Kasumi-1 (cell line): ENCODE data around the gene PARVA.

Source experiments
- DNase-seq, 2 experiments: peaks; one replicate each; lab custom pipeline; 2025; lab: John Stamatoyannopoulos, UW

Gene PARVA

GRCh38 chr11:12456651-12457579, 79.5 kb downstream of the PARVA start:
- no peak for DNase-seq

DNA sequence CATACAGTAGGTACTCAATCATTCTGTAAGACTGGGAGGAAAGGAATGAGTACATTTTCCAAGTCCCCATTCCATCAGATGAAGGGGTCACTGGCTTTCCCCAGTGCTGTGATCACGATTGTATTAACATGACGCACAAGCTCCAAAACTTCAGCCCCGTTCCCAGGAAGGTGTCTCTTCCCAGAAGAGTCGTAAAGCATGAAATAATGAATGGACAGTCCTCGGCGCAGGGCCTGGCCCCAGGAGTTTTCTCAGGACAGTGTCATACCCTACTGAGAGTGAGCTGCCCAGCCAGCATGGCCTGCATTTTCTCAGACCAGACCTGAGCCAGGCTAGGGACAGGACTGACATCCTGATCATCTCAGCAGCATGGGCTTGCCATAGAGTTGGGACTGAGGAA, 80.7 kb downstream of the PARVA start:
- no peak for DNase-seq

DNA sequence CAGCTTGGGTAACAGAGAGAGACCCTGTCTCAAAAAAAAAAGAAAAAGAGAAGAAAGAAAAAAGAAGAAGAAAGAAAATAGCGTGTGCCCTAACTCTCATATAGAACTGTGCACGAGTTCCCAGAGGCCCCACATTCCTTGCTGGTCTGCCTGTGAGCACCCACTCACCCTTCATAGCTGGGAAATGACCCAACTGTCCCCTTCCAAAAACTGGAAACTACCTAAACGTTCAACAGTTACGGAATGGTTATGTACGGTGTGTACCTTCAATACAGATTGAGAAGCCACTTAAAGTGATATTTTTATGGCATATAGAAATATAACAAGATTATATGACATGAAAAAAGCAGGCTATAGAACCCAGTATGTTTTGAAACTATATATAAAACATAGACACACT, 82.0 kb downstream of the PARVA start:
- no peak for DNase-seq

DNA sequence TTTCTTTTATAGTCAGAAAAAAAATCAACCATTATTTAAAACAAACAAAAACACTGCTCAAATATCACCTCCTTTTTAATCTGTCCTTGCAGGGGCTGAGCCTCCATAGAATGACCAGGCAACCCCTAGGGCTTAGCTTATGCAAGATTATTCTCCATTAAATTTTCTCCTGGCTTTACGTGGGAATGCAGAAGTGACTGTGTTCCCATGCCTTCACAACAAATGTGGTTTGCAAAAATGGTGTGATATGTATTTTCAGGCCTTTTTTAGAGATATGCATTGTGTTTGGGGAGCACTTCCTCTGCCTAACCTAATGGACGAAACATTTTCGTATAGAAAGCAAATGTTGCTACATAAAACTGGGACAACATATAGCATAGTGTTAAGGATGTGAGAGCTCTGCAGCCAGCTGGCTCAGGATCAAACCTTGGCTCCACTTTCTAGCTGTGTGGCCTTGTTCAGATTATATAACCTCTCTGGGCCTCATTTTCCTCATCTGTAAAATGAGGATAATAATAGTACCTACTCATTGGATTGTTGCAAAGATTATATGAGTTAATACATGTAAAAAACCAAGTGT, 82.6 kb downstream of the PARVA start:
- no peak for DNase-seq

- DNase-seq = no peak
Measured at GRCh38 chr11:12460466-12460865, 83.1 kb downstream of the PARVA start.

DNA sequence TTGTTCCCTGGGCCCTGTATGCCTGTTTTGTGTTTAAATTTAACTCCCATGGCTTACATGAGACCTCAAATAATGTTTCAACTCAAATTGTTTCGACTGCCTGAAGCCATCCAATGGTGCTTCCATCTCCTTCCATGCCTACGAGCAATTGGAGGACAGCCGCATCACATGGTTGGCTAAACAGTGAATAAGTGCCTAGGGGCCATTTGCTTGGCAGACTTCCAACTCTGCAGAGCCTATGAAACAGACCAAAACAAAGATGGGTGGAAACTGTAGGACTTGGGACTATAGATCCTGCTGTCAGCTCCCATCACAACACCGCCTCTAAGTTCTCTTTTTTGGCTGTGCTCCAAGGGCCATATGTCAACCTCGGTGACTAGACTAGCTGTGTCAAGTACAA, 84.1 kb downstream of the PARVA start:
- no peak for DNase-seq

- DNase-seq = no peak
Measured at GRCh38 chr11:12464303-12464702, 86.9 kb downstream of the PARVA start.

- no peak for DNase-seq
Measured at GRCh38 chr11:12465332-12465731, 88.0 kb downstream of the PARVA start.

DNA sequence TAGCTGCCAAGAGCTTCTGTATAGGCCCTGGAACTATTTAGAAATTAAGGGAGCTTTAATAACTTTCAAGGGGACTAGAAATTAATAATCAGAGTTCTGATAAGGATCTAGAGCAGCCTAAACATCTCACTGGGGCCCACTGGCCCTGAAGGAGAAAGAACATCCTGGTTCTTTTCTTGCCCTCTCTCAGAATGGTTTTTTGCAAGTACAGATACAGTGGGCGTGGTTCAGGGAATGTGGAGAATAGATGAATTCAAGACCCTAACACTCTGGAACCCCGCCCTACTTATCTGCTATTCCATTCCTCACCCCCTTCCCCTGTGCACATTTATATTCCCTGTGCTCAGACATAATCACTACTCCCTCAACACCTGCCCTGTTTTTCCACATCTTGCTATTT, 90.2 kb downstream of the PARVA start:
- no peak for DNase-seq

GRCh38 chr11:12469451-12469850, 92.1 kb downstream of the PARVA start:
- no peak for DNase-seq

- no peak for DNase-seq
Measured at GRCh38 chr11:12470236-12470635, 92.9 kb downstream of the PARVA start.

- no peak for DNase-seq
Measured at GRCh38 chr11:12472401-12473005, 95.1 kb downstream of the PARVA start.

- no peak for DNase-seq
Measured at GRCh38 chr11:12473381-12473780, 96.0 kb downstream of the PARVA start.

- no peak for DNase-seq
Measured at GRCh38 chr11:12474871-12475270, 97.5 kb downstream of the PARVA start.

GRCh38 chr11:12478743-12479142, 101.4 kb downstream of the PARVA start:
- DNase-seq = no peak

DNA sequence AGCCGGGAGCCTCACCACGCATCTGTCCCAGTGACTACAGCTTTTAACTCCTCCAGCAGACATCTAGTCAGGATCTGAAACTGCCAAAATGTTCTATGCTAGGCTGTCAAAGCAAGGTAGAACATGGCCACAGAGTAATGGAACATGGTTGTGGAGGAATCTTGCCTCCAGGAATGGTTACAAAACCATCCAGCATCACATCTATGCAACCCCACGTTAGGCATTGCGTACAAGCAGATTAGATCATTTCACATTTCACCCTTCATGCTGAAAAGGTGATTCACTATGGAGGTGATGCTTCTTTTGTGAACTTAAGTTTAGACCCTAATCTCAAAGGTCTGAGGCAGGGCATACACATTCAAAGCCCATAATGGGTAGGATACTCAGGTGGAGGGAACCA, 103.0 kb downstream of the PARVA start:
- no peak for DNase-seq

- no peak for DNase-seq
Measured at GRCh38 chr11:12482839-12483238, 105.5 kb downstream of the PARVA start.

GRCh38 chr11:12483604-12484003, 106.2 kb downstream of the PARVA start:
- no peak for DNase-seq

DNA sequence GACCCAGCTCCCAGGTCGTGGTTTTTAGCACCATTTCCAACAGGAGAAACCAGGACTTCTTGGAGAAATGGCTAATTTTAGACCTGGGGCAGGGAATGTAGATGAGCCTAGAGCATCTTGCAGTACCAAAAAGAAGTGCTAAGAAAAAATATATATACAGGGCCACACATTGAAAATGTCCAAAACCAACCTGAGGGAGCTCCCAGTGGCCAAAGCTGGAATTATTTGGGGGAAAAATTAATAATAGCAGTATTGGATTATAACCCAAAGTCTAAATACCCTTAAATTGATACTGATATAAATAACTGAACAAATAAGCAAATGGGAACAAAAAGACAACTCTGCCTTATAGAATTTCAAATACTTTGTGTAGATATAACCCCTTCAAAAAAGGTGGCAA, 108.0 kb downstream of the PARVA start:
- no peak for DNase-seq

- DNase-seq = no peak
Measured at GRCh38 chr11:12489246-12489772, 111.9 kb downstream of the PARVA start.

- no peak for DNase-seq
Measured at GRCh38 chr11:12494699-12495098, 117.3 kb downstream of the PARVA start.

GRCh38 chr11:12496181-12497025, 119.0 kb downstream of the PARVA start:
- DNase-seq = no peak
